ENCODE data around the gene GPR37L1. TPM values are rescaled to one million over a fixed set of nuclear protein-coding genes. Genes with fewer than 3 reads are reported as not detected.

Gene GPR37L1
- total and polyA plus RNA-seq, 2 of the 4 experiments (the other 2 are of a cell fraction) = 0.02 TPM; not detected in 1

GRCh38 chr1:202130816-202131522 is 8.3 kb downstream of the GPR37L1 start:
- 0 out of 2 replicates have a peak, but pooled peaks cover 1% of the 10 kb centered on the region for H3K4me1 ChIP-seq (ENCODE audit: control insufficient read depth, insufficient read depth, low read length)
- DNase-seq (no peak), ATAC-seq (ENCODE audit: low read depth) (no peak)
- no peak overlapping the region for H4K8ac ChIP-seq (ENCODE audit: low read depth in 2 of 2, low read length in 2 of 2)
- no peak overlapping the region for H3K4ac ChIP-seq (ENCODE audit: low read depth, low read length)
- H2BK20ac ChIP-seq (ENCODE audit: low read depth, low read length) = no peak overlapping the region
- H4K5ac ChIP-seq (ENCODE audit: low read depth, low read length) = no peak overlapping the region
- H3K79me1 ChIP-seq (ENCODE audit: low read depth in 1 of 2, low read length in 2 of 2) = peaks cover 3 to 9% of the 10 kb centered on the region in 2 experiments; a peak in 2 of 4 replicates
- H3K4me3 ChIP-seq (ENCODE audit: insufficient read depth, low read depth, low read length) = no peak overlapping the region
- no peak overlapping the region for H2BK5ac ChIP-seq (ENCODE audit: low read depth, low read length, poor library complexity, severe bottlenecking)
- H4K20me1 ChIP-seq (ENCODE audit: insufficient read depth, low read length) = peaks cover 26% of the 10 kb centered on the region
- peak overlapping the region; percentile 24 for H2AK9ac ChIP-seq (replicated peaks; ENCODE audit: low read depth, low read length, poor library complexity)
- H2BK120ac ChIP-seq (ENCODE audit: low read depth, low read length) = no peak overlapping the region
- H4K91ac ChIP-seq (ENCODE audit: insufficient read depth, low read depth, low read length) = no peak overlapping the region
- peaks cover 30% of the 10 kb centered on the region for H3K36me3 ChIP-seq (ENCODE audit: control insufficient read depth, insufficient read depth, low read length)
- no peak for TF ChIP-seq USF2 (IDR thresholded peaks at IDR 0.05; ENCODE audit: low read depth, low read length)
- TF ChIP-seq POLR2A (IDR thresholded peaks at IDR 0.05; ENCODE audit: low read depth, low read length) = no peak
- TF ChIP-seq MAFK (IDR thresholded peaks at IDR 0.05; ENCODE audit: low read depth, low read length) = no peak
- no peak for TF ChIP-seq CEBPB (IDR thresholded peaks at IDR 0.05; ENCODE audit: low read depth, low read length)
- TF ChIP-seq ELK1 (IDR thresholded peaks at IDR 0.05; ENCODE audit: borderline replicate concordance, low read depth, low read length) = no peak
- no peak for TF ChIP-seq CTCF (conservative IDR thresholded peaks at IDR 0.05; ENCODE audit: low read depth, low read length)
- TF ChIP-seq RCOR1 (IDR thresholded peaks at IDR 0.05; ENCODE audit: insufficient replicate concordance, low read length) = no peak
- no peak for TF ChIP-seq SMC3 (IDR thresholded peaks at IDR 0.05; ENCODE audit: low read depth, low read length)
- TF ChIP-seq RAD21 (IDR thresholded peaks at IDR 0.05; ENCODE audit: low read length) = no peak
- TF ChIP-seq NFE2L2 (IDR thresholded peaks at IDR 0.05; ENCODE audit: low read depth, low read length) = no peak
- TF ChIP-seq RFX5 (IDR thresholded peaks at IDR 0.05; ENCODE audit: low read depth, low read length) = no peak
- no peak for TF ChIP-seq FOS (IDR thresholded peaks at IDR 0.05; ENCODE audit: low read depth, low read length)
- TF ChIP-seq BHLHE40 (IDR thresholded peaks at IDR 0.05; ENCODE audit: low read depth, low read length) = no peak
- no peak for TF ChIP-seq MXI1 (IDR thresholded peaks at IDR 0.05; ENCODE audit: borderline replicate concordance, low read depth, low read length)
- H3K9me3 ChIP-seq (ENCODE audit: control insufficient read depth, insufficient read depth, low read length) = no peaks in the 10 kb centered on the region
- no peak overlapping the region for H3K23ac ChIP-seq (ENCODE audit: low read depth, low read length)
- WGBS, 2 experiments (ENCODE audit: extremely low coverage in 2 of 2, insufficient read length in 1 of 2) = 67% methylated on average over 3 of the region's 9 CpGs; no CpG with 5 or more reads in 1 of the 2 experiments
- H3K9ac ChIP-seq (ENCODE audit: low read depth, low read length) = no peak overlapping the region
- H2AK5ac ChIP-seq (ENCODE audit: low read depth, low read length) = no peak overlapping the region
- intact Hi-C loops (cut with micrococcal nuclease) (no loop called here), dilution Hi-C loops (cut with HindIII; ENCODE audit: low sequenced_read_pairs, unreplicated experiment) (no loop called here), in situ Hi-C loops (cut with MboI; ENCODE audit: low sequenced_read_pairs) (loop anchor here (25.0 kb wide), 1 partner anchor 594 kb away; the partner anchor contains the start of gene NAV1)
- peaks cover 5% of the 10 kb centered on the region; the same call in 1 of the 2 replicates for H3K27me3 ChIP-seq (ENCODE audit: control insufficient read depth, insufficient read depth, low read length)
- ChIA-PET POLR2A (ENCODE audit: unreplicated experiment) (no interaction called here), CTCF (interaction anchor here (0.9 kb wide), 1 partner anchor 132 kb away, joined by 3 read pairs; no protein-coding TSS in a partner anchor)
- H2AFZ ChIP-seq (replicated peaks; ENCODE audit: low read length, poor library complexity) = no peak overlapping the region
- H3K9me1 ChIP-seq (ENCODE audit: insufficient read depth, low read length) = no peaks in the 10 kb centered on the region
- H3K18ac ChIP-seq (ENCODE audit: low read depth, low read length) = no peak overlapping the region
- H3K14ac ChIP-seq (replicated peaks; ENCODE audit: low read depth, low read length) = no peak overlapping the region
- BruUV-seq (replicated peaks) = no TSS peak
- H3K27ac ChIP-seq (ENCODE audit: insufficient read depth, low read length) = no peak overlapping the region
- no peak overlapping the region for H3K56ac ChIP-seq (ENCODE audit: extremely low read depth, insufficient read depth, low read length)
- H3K4me2 ChIP-seq (ENCODE audit: low read depth, low read length) = no peak overlapping the region
- H2BK15ac ChIP-seq (ENCODE audit: low read depth, low read length) = no peak overlapping the region

All from IMR-90 (cell line).